SK-N-SH (cell line): ENCODE data around the gene IL1R2.

ENCODE experiments used
- EP300 ChIP-seq, 2 experiments: IDR thresholded peaks; 2 replicates each; pipeline versions ENCODE4 v1.4.0 to v1.6.1; 2012; ENCODE audit warnings: borderline replicate concordance in 1 of 2, low read depth in 1 of 2, low read length in 1 of 2
- GABPA ChIP-seq: IDR thresholded peaks from 2 replicates; pipeline ENCODE4 v1.4.0; 2012; ENCODE audit warnings: low read depth, mild to moderate bottlenecking
- MAX ChIP-seq: IDR thresholded peaks from 2 replicates; pipeline ENCODE4 v1.4.0; 2012; ENCODE audit warnings: low read depth
- MXI1 ChIP-seq: IDR thresholded peaks from 2 replicates; pipeline ENCODE4 v1.6.1; 2012; ENCODE audit warnings: mild to moderate bottlenecking, low read depth, low read length, improper control_type of control experiment
- POLR2AphosphoS5 ChIP-seq: IDR thresholded peaks from 2 replicates; pipeline ENCODE4 v1.6.1; 2012; ENCODE audit warnings: low read depth, low read length
- SIN3A ChIP-seq: IDR thresholded peaks from 2 replicates; pipeline ENCODE4 v1.6.1; 2012; ENCODE audit warnings: low read depth, mild to moderate bottlenecking, low read length, moderate library complexity, borderline replicate concordance

- TF ChIP-seq SIN3A (no peak), GABPA (no peak), EP300 (IDR thresholded peaks at IDR 0.05; ENCODE audit: borderline replicate concordance in 1 of 2, low read depth in 1 of 2, low read length in 1 of 2) (no peak), MXI1 (no peak), POLR2AphosphoS5 (no peak), MAX (no peak)
These were observed 8.3 kb upstream of the IL1R2 start for GRCh38 chr2:101983486-101983885.
